GM10266 (cell line): ENCODE measurements around the gene FMN2.

Experiments
- DNase-seq: peaks from one replicate; pipeline ENCODE4 v3.0.0; 2012; ENCODE audit errors: extremely low spot score
- TF ChIP-seq, protein P1 (sequence below): IDR thresholded peaks from 2 replicates; pipeline ENCODE4 v1.5.1; 2012; ENCODE audit warnings: mild to moderate bottlenecking, low read depth; ENCODE audit not compliant: control insufficient read depth, insufficient read depth; ENCODE audit errors: missing control alignments

Gene FMN2

DNA sequence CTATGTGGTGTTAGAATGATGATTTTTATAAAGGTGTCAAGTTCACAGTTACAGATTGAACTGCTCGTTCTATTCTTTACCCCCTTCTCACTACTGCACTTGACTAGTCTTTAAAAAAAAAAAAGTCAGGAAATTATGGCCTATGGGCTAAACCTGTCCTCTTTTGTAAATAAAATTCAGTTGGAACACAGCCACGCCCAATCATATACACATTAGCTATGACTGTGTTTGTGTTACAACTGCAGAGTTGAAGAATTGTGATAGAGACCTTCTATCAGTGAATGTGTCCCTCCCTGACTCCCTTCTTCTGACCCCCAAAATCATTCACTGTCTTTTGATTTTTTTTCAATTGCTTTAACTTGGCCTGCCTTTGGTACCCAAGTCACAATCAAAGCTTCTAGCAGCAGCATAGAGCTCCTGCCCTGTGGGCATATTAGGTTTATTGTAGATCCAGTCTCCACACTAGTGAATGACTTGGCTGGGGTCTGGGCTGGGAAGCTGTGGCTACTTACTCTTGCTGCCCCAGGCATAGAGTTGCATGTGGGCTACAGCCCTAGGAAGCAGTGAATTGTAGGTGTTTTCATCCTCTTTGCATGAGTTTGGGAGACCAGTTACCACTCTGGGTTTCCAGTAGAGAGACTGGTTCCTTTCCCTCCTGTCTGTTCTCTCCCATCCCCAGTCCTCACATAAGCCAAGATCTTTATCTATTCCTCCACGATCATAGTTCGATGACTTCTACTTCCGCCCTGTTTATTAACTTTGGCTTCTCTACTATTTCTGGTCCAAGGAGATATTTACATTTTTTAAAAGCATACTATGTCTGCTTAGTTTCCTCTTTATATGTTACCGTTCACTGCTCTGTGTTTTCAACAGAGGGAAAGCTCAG lies 249.9 kb downstream of the FMN2 start:
- TF ChIP-seq, protein P1, sequence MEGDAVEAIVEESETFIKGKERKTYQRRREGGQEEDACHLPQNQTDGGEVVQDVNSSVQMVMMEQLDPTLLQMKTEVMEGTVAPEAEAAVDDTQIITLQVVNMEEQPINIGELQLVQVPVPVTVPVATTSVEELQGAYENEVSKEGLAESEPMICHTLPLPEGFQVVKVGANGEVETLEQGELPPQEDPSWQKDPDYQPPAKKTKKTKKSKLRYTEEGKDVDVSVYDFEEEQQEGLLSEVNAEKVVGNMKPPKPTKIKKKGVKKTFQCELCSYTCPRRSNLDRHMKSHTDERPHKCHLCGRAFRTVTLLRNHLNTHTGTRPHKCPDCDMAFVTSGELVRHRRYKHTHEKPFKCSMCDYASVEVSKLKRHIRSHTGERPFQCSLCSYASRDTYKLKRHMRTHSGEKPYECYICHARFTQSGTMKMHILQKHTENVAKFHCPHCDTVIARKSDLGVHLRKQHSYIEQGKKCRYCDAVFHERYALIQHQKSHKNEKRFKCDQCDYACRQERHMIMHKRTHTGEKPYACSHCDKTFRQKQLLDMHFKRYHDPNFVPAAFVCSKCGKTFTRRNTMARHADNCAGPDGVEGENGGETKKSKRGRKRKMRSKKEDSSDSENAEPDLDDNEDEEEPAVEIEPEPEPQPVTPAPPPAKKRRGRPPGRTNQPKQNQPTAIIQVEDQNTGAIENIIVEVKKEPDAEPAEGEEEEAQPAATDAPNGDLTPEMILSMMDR, result no peak

GRCh38 chr1:240342251-240342625 lies 250.6 kb downstream of the FMN2 start:
- DNase-seq, result no peak

More for the DNA sequence above, 249.9 kb downstream of the FMN2 start:
- DNase-seq, result no peak

GRCh38 chr1:240343045-240343444 lies 251.4 kb downstream of the FMN2 start:
- DNase-seq, result no peak
- TF ChIP-seq, protein P1, result no peak

More at GRCh38 chr1:240342251-240342625, 250.6 kb downstream of the FMN2 start:
- TF ChIP-seq, protein P1, result no peak

GRCh38 chr1:240343966-240344365 lies 252.3 kb downstream of the FMN2 start:
- TF ChIP-seq, protein P1, result no peak
- DNase-seq, result no peak

- TF ChIP-seq, protein P1, result no peak
- DNase-seq, result no peak
Measured at GRCh38 chr1:240344918-240345317, 253.2 kb downstream of the FMN2 start.

DNA sequence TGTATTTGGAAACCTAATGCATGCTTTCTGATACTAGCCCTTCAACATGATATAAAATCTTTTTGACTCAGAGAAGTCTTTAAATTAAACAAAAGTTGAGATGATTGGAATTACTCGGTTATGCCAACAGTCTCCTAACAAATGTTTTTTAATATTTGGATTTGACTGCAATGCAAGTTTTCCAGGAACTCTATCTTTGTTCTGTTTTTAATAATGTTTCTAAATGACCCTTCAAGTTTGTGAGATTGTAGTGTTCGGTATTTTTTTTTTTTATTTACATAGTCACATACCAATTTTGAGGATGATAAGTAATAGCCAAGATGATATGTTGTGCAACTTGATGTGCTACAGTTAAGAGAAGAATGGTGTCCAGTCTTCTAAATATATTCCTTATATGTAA lies 258.0 kb downstream of the FMN2 start:
- DNase-seq, result no peak
- TF ChIP-seq, protein P1, result no peak

DNA sequence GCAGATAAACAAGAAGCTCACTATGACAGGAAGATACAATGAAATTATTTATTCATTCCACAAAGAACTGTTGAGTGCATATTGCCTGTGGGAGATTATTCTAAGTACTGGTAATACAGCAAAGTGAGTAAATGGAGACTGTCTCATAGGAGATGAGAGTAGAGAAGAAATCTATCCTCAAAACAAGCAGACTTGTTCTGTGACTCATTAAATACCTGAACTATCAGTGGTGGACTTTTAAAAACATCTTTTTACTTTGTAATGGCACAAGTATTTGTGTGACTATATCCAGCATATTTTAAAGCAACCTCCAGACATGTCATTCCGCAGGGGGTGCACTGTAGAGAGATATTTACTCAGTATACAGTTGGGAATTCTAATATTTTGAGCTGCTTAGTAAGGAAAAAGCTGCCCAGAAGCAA lies 259.2 kb downstream of the FMN2 start:
- TF ChIP-seq, protein P1, result no peak
- no peak for DNase-seq
